AG10803 (cell line): ENCODE measurements around the gene PEMT.

Source experiments
- DNase-seq: peaks from one replicate; pipeline ENCODE4 v3.0.0; 2010; ENCODE audit warnings: low read depth
- H3K4me3 ChIP-seq: 2 replicates; pipeline ENCODE4 v1.5.1; 2011; ENCODE audit warnings: mild to moderate bottlenecking, low read length, control low read depth
- TF ChIP-seq, protein P1 (sequence below): conservative IDR thresholded peaks from 2 replicates; pipeline ENCODE4 v1.5.1; 2011; ENCODE audit warnings: mild to moderate bottlenecking, low read length, control low read depth, inconsistent platforms

The PEMT gene

DNA sequence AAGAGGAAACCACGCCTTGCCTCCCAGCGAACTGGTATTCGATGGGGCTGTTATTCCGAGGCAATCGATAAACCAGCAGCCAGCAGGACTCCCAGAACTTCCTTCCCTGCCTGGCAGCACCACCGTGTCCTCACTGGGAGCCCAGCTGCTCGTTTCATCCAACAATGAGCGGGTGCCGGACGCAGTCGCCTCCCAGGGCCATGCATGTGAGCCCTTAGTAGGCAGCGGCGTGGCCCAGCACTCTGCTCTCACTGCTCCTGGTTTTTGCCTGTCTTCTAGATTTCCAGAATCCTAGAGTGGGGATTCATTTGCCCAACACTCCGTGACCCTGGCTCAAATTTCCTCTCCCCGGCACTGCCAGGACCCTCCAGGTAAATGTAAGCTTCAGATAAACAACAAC lies 66.2 kb downstream of the PEMT start:
- no peak for DNase-seq
- TF ChIP-seq, protein P1, sequence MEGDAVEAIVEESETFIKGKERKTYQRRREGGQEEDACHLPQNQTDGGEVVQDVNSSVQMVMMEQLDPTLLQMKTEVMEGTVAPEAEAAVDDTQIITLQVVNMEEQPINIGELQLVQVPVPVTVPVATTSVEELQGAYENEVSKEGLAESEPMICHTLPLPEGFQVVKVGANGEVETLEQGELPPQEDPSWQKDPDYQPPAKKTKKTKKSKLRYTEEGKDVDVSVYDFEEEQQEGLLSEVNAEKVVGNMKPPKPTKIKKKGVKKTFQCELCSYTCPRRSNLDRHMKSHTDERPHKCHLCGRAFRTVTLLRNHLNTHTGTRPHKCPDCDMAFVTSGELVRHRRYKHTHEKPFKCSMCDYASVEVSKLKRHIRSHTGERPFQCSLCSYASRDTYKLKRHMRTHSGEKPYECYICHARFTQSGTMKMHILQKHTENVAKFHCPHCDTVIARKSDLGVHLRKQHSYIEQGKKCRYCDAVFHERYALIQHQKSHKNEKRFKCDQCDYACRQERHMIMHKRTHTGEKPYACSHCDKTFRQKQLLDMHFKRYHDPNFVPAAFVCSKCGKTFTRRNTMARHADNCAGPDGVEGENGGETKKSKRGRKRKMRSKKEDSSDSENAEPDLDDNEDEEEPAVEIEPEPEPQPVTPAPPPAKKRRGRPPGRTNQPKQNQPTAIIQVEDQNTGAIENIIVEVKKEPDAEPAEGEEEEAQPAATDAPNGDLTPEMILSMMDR, result no peak

DNA sequence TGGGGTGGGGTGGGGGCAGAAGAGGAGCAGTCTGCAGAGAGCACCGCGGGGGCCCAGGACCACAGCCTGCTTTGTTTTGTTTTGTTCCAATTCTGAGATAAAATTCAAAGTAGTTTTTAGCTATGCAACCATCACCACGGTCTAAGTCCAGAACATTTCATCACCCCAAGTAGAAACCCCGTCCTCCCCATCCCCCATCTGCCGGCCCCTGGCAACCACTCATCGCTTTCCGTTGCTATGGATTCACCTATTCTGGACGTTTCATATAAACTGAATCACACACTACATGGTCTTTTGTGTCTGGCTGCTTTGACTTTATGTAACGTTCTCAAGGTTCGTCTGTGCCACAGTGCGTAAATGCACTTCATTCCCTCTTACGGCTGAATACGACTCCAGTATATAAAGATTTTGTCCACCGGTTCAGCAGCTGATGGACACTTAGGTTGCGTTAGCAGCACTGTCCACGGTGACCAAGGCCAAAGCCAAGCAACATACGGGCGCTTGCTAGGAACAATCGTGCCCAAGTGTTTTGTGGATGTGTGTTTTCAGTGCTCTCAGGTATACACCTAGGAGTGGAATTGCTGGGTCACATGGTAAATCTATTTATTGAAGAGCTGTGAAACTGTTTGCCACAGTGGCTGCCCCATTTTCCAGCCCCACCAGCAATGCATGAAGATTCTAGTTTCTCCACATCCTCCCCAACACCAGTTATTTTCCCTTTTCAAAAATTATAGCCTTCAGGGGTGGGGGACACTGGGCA lies 67.6 kb downstream of the PEMT start:
- no peak overlapping the region for H3K4me3 ChIP-seq
- TF ChIP-seq, protein P1, result no peak

More for the DNA sequence above, 66.2 kb downstream of the PEMT start:
- no peak overlapping the region for H3K4me3 ChIP-seq

GRCh38 chr17:17523001-17523730 lies 68.3 kb downstream of the PEMT start:
- no peak overlapping the region for H3K4me3 ChIP-seq
- TF ChIP-seq, protein P1, result no peak
- no peak for DNase-seq

More for the DNA sequence above, 67.6 kb downstream of the PEMT start:
- DNase-seq, result no peak

DNA sequence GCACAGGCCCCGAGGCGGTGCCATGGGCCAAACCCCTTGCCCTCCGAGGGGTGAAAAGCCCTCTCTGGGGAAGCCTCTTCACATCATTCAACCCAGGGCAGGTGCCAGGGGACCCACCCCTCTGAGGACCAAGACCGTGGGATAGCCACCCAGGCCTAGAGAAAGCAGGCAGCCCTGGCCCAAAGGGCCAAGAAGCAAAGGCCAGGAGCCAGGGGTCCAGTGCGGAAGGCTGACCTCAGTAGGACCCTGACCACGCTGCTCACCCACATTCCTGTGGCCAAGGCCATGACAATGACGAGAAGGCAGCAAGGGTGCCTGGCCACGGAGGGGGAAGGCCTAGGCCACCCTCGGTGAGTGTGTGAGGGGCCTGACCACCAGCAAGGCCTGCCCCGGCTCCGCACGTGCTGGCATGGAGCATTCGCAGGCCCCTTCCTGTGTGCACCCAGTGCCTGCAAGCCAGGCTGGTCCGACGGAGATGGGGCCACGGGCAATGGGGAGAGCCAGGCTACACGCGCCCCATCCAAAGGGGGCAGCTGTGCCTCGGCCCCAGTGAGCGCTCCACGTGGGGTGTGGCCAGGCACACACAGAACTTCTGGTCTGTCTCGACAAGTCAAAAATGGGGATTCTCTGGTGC lies 70.8 kb downstream of the PEMT start:
- no peak for DNase-seq
- no peak overlapping the region for H3K4me3 ChIP-seq
- TF ChIP-seq, protein P1, result no peak

GRCh38 chr17:17519886-17520285 lies 71.6 kb downstream of the PEMT start:
- DNase-seq, result no peak
- H3K4me3 ChIP-seq, result no peak overlapping the region
- TF ChIP-seq, protein P1, result no peak

DNA sequence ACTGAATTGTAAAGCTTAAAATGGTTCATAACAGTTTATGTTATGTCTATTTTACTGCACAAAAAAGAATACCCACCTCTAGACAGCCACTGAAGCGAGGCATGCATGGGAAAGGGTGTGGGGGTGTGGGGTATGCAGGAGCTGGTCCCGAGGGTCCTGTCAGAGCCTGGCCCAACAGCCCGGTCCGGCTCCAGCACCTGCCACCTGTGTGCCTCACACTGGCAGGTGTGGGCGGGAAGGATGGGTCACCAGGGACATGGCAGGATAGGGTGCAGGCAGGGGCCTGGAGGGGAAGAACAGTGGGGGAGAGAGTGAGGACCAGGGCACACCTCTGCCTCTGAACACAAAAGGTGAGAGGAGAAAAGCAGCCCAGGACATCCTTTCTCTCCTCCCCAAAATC lies 72.6 kb downstream of the PEMT start:
- DNase-seq, result no peak
- H3K4me3 ChIP-seq, result no peak overlapping the region
- TF ChIP-seq, protein P1, result no peak
